Measurements from ENCODE around the gene GNL1.
"Not testable (repeated sequence)": the region's sequence is repeated elsewhere in the genome, so short reads cannot be mapped to it uniquely, and the experiment has no call there.

GNL1 gene, protein sequence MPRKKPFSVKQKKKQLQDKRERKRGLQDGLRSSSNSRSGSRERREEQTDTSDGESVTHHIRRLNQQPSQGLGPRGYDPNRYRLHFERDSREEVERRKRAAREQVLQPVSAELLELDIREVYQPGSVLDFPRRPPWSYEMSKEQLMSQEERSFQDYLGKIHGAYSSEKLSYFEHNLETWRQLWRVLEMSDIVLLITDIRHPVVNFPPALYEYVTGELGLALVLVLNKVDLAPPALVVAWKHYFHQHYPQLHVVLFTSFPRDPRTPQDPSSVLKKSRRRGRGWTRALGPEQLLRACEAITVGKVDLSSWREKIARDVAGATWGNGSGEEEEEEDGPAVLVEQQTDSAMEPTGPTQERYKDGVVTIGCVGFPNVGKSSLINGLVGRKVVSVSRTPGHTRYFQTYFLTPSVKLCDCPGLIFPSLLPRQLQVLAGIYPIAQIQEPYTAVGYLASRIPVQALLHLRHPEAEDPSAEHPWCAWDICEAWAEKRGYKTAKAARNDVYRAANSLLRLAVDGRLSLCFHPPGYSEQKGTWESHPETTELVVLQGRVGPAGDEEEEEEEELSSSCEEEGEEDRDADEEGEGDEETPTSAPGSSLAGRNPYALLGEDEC

DNA sequence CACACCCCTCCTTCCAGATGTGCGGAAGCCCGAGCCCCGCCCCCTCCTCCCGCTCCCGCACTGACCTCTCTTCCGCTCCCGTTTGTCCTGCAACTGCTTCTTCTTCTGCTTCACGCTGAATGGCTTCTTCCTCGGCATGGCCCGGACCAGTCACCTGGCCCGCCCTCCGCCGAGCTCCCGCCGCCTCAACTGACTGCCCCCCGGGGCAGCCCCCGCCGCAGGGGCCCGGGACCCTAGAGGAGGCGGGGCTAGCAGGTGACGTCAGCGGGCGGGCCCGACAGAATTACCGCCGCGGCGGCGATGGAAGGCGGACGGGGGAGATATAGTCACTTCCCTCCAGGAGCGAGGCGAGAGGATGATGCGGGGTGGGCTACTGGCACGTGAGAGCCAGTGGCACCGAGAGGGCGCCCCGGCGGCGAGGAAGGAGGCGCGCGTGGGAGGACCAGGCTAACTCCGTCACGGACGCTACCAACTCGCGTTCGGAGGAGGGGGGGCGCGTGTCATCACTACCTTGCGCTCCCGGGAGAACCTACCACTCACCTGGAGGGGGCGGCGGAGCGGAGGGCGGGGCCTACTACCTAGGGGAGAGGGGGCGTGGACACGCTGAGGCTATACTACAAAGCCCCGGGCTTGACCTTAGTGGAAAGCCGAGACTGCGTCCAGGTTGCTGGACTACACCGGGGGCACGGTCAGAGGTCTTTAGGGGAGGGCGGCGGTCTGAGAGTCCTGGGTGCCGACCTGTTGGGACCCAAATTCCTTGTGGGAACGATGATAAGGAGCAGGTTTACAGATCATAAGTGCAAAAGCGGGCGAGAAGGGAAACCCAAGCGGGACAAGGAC is at the start of gene GNL1:
Gene GNL1 (minus strand): TSS at position 424 of the 840 bp plus-strand sequence. CDS start 286 bp downstream, at position 138.
- peak within 1 kb of the TSS; percentile 100 for H3K27ac Mint-ChIP-seq
- H3K36me3 Mint-ChIP-seq = peaks cover 10% of the 10 kb centered on the region
- H3K4me1 Mint-ChIP-seq (ENCODE audit: low read depth) = peaks cover 42% of the 10 kb centered on the region
- H3K4me3 Mint-ChIP-seq = peak within 1 kb of the TSS; percentile 98
- H3K27me3 Mint-ChIP-seq = no peaks in the 10 kb centered on the region
- H3K9me3 Mint-ChIP-seq (ENCODE audit: low read depth) = no peaks in the 10 kb centered on the region

DNA sequence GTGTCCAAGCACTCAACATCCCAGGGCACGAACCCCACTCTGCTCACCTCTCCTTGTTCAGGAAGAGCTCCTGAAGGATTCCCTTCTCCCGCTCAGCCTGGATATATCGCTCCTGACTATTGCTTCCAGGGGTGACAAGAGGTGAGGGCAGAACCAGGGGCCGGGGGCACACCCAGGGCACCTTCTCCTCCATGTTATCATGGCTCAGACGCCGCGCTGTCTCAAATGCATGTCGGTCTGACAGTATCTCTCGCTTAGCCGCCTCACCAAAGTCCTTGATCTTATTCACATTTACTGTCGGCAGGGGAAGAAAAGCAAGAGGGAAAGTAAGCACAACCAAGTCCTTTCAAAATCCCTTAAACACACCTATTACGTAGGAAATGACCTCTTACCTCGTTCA is 47.7 kb upstream of the GNL1 start:
- H3K9me3 Mint-ChIP-seq (ENCODE audit: low read depth) = no peaks in the 10 kb centered on the region
- peak overlapping the region; percentile 66 for H3K27ac Mint-ChIP-seq
- no peaks in the 10 kb centered on the region for H3K27me3 Mint-ChIP-seq
- H3K4me1 Mint-ChIP-seq (ENCODE audit: low read depth) = peaks cover 32% of the 10 kb centered on the region
- H3K4me3 Mint-ChIP-seq = no peak overlapping the region
- H3K36me3 Mint-ChIP-seq = peaks cover 16% of the 10 kb centered on the region

DNA sequence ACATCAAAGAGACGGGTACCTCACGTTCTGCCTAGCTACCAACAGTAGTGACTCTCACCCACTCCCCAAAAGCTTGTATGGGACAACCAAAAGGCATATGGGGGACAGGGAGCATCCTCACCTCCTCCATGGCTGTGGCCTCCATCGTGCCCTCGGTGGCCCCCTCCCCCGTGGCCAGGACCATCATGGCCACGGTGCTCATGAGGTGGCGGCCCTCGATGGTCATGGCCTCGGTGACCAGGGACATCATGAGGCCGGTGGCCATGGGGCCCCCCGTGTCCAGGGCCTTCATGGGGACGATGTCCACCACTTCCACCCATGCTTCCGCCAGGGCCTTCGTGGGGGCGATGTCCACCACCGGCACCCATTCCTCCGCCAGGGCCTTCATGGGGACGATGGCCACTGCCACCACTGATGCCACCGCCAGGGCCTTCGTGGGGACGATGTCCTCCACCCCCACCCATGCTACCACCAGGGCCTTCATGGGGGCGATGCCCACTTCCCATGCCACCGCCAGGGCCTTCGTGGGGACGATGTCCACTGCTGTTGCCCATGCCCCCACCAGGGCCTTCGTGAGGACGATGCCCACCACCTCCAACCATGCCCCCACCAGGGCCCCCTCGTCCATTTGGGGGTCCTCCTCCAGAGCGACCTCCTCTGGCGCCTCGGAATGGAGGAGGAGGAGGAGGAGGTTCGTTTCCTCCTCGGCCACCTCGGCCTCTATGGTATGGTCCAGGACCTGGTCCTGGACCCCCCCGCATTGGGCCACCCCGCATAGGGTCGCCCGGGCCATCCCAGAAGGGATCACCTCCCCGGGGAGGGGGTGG is 45.7 kb upstream of the GNL1 start:
- Mint-ChIP-seq H3K4me1 (ENCODE audit: low read depth) (peaks cover 27% of the 10 kb centered on the region), H3K4me3 (no peak overlapping the region), H3K36me3 (peaks cover 10% of the 10 kb centered on the region), H3K27me3 (no peaks in the 10 kb centered on the region), H3K9me3 (ENCODE audit: low read depth) (no peaks in the 10 kb centered on the region), H3K27ac (no peak overlapping the region)

DNA sequence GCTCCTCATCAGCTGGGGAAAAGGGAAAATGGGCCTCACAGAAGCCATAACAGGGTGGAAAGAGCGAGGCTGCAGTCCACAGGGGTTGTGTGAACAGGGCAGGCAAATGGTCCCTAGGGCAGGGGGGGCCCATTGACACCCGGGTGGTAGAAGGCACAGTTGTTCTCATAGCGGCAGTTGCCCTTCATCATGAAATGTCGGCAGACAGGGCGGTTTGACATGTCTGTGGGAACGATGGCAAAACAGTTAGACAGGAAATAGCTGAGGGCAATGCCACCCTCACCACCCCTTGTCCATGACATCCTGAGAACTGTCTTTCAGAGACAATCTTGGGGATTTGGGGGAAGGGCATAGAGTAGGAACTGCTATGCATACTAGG is 45.1 kb upstream of the GNL1 start:
- H3K9me3 Mint-ChIP-seq (ENCODE audit: low read depth) = no peaks in the 10 kb centered on the region
- peaks cover 10% of the 10 kb centered on the region for H3K36me3 Mint-ChIP-seq
- no peak overlapping the region for H3K4me3 Mint-ChIP-seq
- no peaks in the 10 kb centered on the region for H3K27me3 Mint-ChIP-seq
- H3K27ac Mint-ChIP-seq = peak overlapping the region; percentile 34
- H3K4me1 Mint-ChIP-seq (ENCODE audit: low read depth) = peaks cover 24% of the 10 kb centered on the region

DNA sequence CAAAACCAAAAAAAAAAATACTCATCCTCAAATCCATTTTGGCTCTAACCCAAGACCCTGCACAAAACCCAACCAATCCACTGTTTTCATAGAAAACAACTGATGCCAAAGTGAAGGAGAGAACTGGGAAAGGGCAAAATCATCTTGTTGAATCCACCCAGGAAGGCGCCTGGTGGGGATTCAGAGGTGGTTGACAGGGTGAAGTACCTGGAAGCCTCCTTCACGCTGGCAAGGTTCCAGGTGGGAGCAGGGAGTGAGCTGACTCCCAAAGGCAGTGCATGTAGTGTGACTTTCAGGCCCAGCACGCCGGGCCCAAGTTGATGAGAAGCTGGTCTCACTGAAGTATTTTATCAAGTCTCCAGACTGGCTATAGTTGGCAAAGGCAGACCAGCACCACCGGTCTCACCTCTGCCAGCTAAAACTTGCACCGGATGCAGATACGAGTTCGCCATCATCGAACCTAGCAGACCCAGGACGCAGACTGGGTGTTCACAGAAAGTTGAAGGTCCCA is 44.2 kb upstream of the GNL1 start:
- Mint-ChIP-seq H3K27ac (peak overlapping the region; percentile 41), H3K36me3 (peaks cover 8% of the 10 kb centered on the region), H3K4me1 (ENCODE audit: low read depth) (peaks cover 21% of the 10 kb centered on the region), H3K9me3 (ENCODE audit: low read depth) (no peaks in the 10 kb centered on the region), H3K4me3 (no peak overlapping the region), H3K27me3 (no peaks in the 10 kb centered on the region)

DNA sequence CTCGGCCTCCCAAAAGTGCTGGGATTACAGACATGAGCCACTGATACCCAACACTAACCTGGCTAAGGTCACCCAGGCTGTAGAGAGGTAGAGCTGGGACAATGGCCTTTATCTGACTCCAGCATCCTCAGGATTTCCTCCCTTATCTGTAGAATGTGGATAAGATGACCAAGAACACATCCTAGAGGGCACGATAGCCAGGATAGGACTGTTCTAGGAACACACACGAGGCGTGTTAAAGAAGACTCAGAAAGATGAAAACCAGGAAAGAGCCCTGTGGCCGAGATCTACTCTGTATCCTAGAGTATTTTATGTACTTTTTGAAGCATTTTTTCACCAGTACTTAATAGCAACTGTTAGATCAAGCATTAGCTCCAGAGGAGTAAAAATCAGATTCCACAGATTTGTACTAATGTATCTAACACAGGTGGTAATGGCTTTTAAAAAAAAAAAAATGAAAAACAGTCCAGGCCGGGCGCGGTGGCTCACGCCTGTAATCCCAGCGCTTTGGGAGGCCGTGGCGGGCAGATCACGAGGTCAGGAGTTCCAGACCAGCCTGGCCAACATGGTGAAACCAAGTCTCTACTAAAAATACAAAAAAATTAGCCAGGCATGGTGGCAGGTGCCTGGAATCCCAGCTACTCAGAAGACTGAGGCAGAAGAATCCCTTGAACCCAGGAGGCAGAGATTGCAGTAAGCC is 43.5 kb upstream of the GNL1 start:
- no peaks in the 10 kb centered on the region for H3K9me3 Mint-ChIP-seq (ENCODE audit: low read depth)
- H3K27me3 Mint-ChIP-seq = no peaks in the 10 kb centered on the region
- peaks cover 21% of the 10 kb centered on the region for H3K4me1 Mint-ChIP-seq (ENCODE audit: low read depth)
- no peak overlapping the region for H3K27ac Mint-ChIP-seq
- no peak overlapping the region for H3K4me3 Mint-ChIP-seq
- H3K36me3 Mint-ChIP-seq = peaks cover 9% of the 10 kb centered on the region

DNA sequence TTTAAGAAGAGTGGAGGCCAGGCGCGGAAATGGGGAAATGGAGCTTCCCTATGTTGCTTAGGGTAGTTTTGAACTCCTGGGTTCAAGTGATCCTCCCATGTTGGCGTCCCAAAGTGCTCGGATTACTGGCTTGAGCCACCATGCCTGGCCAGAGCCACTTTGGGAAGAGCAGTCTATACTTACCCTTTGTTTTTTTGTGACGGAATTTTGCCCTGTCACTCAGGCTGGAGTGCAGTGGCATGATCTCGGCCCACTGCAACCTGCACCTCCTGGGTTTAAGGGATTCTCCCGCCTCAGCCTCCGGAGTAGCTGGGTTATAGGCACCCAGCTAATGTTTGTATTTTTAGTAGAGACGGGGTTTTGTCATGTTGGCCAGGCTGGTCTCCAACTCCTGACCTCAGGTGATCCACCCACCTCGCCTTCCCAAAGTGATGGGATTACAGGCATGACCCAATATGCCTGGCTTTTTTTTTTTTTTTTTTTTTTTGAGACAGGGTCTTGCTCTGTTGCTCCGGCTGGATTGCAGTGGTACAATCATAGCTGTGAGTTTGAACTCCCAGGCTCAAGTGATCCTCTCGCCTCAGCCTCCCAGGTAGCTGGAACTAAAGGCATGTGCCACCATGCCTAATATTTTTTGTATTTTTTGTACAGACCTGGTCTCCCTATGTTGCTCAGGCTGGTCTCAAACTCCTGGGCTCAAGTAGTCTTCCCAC is 42.8 kb upstream of the GNL1 start:
- Mint-ChIP-seq H3K4me3 (no peak overlapping the region), H3K27ac (no peak overlapping the region), H3K9me3 (ENCODE audit: low read depth) (no peaks in the 10 kb centered on the region), H3K36me3 (peaks cover 10% of the 10 kb centered on the region), H3K4me1 (ENCODE audit: low read depth) (peaks cover 21% of the 10 kb centered on the region), H3K27me3 (no peaks in the 10 kb centered on the region)

DNA sequence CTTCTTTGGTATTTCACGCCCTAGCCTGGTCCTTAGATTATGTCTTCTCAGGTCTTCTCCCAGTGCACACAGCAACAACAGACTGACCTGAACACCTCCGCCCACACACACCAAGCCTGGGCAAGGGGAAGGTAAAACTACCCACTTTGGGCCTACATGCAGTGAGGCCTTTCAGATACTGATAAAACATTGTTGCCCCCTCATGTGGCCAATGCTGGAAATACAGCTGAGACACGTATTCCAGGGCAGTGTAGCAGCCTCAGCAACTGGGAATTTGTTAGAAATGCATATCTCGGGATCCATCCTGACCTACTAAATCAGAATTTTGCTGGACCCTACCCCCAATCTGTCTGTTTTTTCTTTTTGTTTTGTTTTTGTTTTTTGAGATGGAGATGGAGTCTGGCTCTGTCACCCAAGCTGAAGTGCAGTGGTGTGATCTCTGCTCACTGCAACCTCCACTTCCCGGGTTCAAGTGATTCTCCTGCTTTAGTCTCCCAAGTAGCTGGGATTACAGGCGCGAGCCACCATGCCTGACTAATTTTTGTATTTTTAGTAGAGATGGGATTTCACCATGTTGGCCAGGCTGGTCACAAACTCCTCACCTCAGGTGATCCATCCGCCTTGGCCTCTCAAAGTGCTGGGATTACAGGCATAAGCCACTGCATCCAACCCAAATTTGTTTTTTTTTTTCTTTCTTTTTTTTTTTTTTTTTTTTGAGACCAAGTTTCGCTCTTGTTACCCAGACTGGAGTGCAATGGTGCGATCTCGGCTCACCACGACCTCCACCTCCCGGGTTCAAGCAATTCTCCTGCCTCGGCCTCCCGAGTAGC is 41.2 kb upstream of the GNL1 start:
- peaks cover 11% of the 10 kb centered on the region for H3K4me1 Mint-ChIP-seq (ENCODE audit: low read depth)
- not testable (repeated sequence) for H3K36me3 Mint-ChIP-seq; H3K27me3 Mint-ChIP-seq; H3K9me3 Mint-ChIP-seq (ENCODE audit: low read depth); H3K27ac Mint-ChIP-seq; H3K4me3 Mint-ChIP-seq

DNA sequence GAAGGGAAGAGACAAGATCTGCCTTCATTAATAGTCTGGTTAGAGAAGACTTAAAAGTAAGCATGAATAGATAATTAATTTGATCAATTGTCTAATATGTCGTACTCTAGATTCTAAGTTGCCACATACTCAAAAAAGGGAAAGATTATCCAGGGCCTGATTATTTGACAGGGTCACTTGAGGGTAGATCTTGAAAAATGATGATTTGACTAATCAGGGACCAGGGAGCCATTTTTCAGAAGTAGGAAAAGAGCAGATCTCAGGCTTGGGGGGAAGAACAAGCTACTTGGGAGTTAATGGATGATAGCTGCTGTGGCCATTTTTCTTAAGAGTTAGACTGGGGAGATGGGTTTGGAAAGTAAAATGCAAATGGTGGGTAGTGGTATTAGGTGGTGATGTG is 36.0 kb upstream of the GNL1 start:
- H3K27me3 Mint-ChIP-seq = no peaks in the 10 kb centered on the region
- peaks cover 6% of the 10 kb centered on the region for H3K36me3 Mint-ChIP-seq
- no peak overlapping the region for H3K27ac Mint-ChIP-seq
- no peaks in the 10 kb centered on the region for H3K9me3 Mint-ChIP-seq (ENCODE audit: low read depth)
- H3K4me1 Mint-ChIP-seq (ENCODE audit: low read depth) = peaks cover 8% of the 10 kb centered on the region
- no peak overlapping the region for H3K4me3 Mint-ChIP-seq

DNA sequence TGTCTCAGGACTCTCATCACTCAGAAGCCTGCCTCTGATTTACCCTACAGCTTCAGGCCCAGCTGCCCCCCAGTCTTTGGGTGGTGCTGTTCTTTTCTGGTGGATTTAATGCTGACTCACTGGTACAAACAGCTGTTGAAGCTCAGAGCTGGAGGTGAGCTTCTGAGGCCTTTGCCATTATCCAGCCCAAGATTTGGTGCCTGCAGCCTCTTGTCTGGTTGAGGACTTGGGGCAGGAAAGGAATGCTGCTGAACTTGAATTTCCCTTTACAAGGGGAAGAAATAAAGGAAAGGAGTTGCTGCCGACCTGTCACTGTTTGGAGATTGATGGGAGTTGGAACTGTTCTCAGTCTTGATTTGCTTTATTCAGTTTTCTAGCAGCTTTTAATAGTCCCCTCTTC is 34.7 kb upstream of the GNL1 start:
- Mint-ChIP-seq H3K27me3 (no peaks in the 10 kb centered on the region), H3K27ac (no peak overlapping the region), H3K36me3 (peaks cover 10% of the 10 kb centered on the region), H3K9me3 (ENCODE audit: low read depth) (no peaks in the 10 kb centered on the region), H3K4me1 (ENCODE audit: low read depth) (peaks cover 5% of the 10 kb centered on the region), H3K4me3 (no peak overlapping the region)

DNA sequence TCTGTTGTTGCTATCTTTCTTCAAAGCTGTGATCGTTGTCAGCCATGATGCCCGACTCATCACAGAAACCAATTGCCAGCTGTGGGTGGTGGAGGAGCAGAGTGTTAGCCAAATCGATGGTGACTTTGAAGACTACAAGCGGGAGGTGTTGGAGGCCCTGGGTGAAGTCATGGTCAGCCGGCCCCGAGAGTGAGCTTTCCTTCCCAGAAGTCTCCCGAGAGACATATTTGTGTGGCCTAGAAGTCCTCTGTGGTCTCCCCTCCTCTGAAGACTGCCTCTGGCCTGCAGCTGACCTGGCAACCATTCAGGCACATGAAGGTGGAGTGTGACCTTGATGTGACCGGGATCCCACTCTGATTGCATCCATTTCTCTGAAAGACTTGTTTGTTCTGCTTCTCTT is 34.2 kb upstream of the GNL1 start:
- no peak overlapping the region for H3K27ac Mint-ChIP-seq
- peaks cover 10% of the 10 kb centered on the region for H3K36me3 Mint-ChIP-seq
- H3K4me3 Mint-ChIP-seq = no peak overlapping the region
- H3K27me3 Mint-ChIP-seq = no peaks in the 10 kb centered on the region
- peaks cover 5% of the 10 kb centered on the region for H3K4me1 Mint-ChIP-seq (ENCODE audit: low read depth)
- H3K9me3 Mint-ChIP-seq (ENCODE audit: low read depth) = no peaks in the 10 kb centered on the region

DNA sequence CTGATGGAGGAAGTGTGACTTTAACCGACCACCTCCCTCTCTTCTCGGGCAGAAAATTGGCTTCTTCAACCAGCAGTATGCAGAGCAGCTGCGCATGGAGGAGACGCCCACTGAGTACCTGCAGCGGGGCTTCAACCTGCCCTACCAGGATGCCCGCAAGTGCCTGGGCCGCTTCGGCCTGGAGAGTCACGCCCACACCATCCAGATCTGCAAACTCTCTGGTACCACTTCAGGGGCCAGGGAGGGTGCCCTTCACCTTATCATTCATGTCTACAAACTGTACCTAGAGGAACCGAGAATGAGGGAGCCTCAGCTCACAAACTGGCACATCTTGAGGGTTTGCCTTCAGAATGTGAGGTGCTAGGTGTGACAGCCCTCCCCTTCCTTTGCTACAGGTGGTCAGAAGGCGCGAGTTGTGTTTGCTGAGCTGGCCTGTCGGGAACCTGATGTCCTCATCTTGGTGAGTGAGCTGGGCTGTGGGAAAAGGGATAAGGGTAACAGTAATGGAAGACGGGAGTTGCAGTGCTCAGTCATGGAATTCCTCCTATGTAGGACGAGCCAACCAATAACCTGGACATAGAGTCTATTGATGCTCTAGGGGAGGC is 33.6 kb upstream of the GNL1 start:
- peaks cover 12% of the 10 kb centered on the region for H3K36me3 Mint-ChIP-seq
- H3K27me3 Mint-ChIP-seq = no peaks in the 10 kb centered on the region
- H3K9me3 Mint-ChIP-seq (ENCODE audit: low read depth) = no peaks in the 10 kb centered on the region
- H3K4me3 Mint-ChIP-seq = no peak overlapping the region
- H3K27ac Mint-ChIP-seq = no peak overlapping the region
- H3K4me1 Mint-ChIP-seq (ENCODE audit: low read depth) = peaks cover 5% of the 10 kb centered on the region
